ENCODE results near the gene PLAC8.

GRCh38 chr4:83110970-83111750 lies 3.4 kb downstream of the PLAC8 start:
- TF ChIP-seq CTCF (IDR thresholded peaks at IDR 0.05) (no peak), POLR2A (IDR thresholded peaks at IDR 0.05) (no peak)
